Measurements from ENCODE around the gene DYNC2I2. TPM values are rescaled to one million over a fixed set of nuclear protein-coding genes. Genes with fewer than 3 reads are reported as not detected.
"Not testable (repeated sequence)": the region's sequence is repeated elsewhere in the genome, so short reads cannot be mapped to it uniquely, and the experiment has no call there.

DYNC2I2 gene
- total and polyA plus RNA-seq, 2 of the 4 experiments (the other 2 are of a cell fraction): 33.7 to 37.1 TPM

GRCh38 chr9:128648206-128648605 is 8.4 kb downstream of the DYNC2I2 start:
- H3K4me2 ChIP-seq (ENCODE audit: low read depth, low read length); H4K5ac ChIP-seq (ENCODE audit: low read depth, low read length); in situ Hi-C loops (cut with MboI; ENCODE audit: low sequenced_read_pairs); H4K8ac ChIP-seq (ENCODE audit: low read depth in 2 of 2, low read length in 2 of 2); H3K14ac ChIP-seq (replicated peaks; ENCODE audit: low read depth, low read length); H2AK5ac ChIP-seq (ENCODE audit: low read depth, low read length); H2BK5ac ChIP-seq (ENCODE audit: low read depth, low read length, poor library complexity, severe bottlenecking); dilution Hi-C loops (cut with HindIII; ENCODE audit: low sequenced_read_pairs, unreplicated experiment); H2BK15ac ChIP-seq (ENCODE audit: low read depth, low read length); H3K9ac ChIP-seq (ENCODE audit: low read depth, low read length); intact Hi-C loops (cut with micrococcal nuclease); H3K4me1 ChIP-seq (ENCODE audit: control insufficient read depth, insufficient read depth, low read length); POLR2A ChIA-PET (ENCODE audit: unreplicated experiment); H2BK120ac ChIP-seq (ENCODE audit: low read depth, low read length); H3K4me3 ChIP-seq (ENCODE audit: insufficient read depth, low read depth, low read length); DNase-seq; H3K18ac ChIP-seq (ENCODE audit: low read depth, low read length); BruUV-seq (replicated peaks); H3K27ac ChIP-seq (ENCODE audit: insufficient read depth, low read length); H4K20me1 ChIP-seq (ENCODE audit: insufficient read depth, low read length); H3K36me3 ChIP-seq (ENCODE audit: control insufficient read depth, insufficient read depth, low read length); H2AK9ac ChIP-seq (replicated peaks; ENCODE audit: low read depth, low read length, poor library complexity); CTCF ChIA-PET; H3K4ac ChIP-seq (ENCODE audit: low read depth, low read length); H2AFZ ChIP-seq (replicated peaks; ENCODE audit: low read length, poor library complexity); H3K56ac ChIP-seq (ENCODE audit: extremely low read depth, insufficient read depth, low read length); H4K91ac ChIP-seq (ENCODE audit: insufficient read depth, low read depth, low read length); H3K9me3 ChIP-seq (ENCODE audit: control insufficient read depth, insufficient read depth, low read length); H3K27me3 ChIP-seq (ENCODE audit: control insufficient read depth, insufficient read depth, low read length); H3K23ac ChIP-seq (ENCODE audit: low read depth, low read length); H2BK20ac ChIP-seq (ENCODE audit: low read depth, low read length): not testable (repeated sequence)
- TF ChIP-seq CTCF (conservative IDR thresholded peaks at IDR 0.05; ENCODE audit: low read depth, low read length): peak; percentile 32; the same call in 1 of the 2 replicates
- peak; percentile 50 for TF ChIP-seq RAD21 (IDR thresholded peaks at IDR 0.05; ENCODE audit: low read length)
- Histone ChIP-seq H3K79me1 (ENCODE audit: low read depth in 1 of 2, low read length in 2 of 2) (peaks cover 22 to 30% of the 10 kb centered on the region in 2 experiments), H3K9me1 (ENCODE audit: insufficient read depth, low read length) (peaks cover 15% of the 10 kb centered on the region; the same call in 1 of the 2 replicates)
- peak; percentile 77; the same call in 1 of the 2 replicates for ATAC-seq (ENCODE audit: low read depth)
- no CpG with 5 or more reads among the region's 9 CpGs for WGBS, 2 experiments (ENCODE audit: extremely low coverage in 2 of 2, insufficient read length in 1 of 2)
